CD4-positive, alpha-beta T cell (primary cell): ENCODE data around the gene MRAS. TPM values are rescaled to one million over a fixed set of nuclear protein-coding genes. Genes with fewer than 3 reads are reported as not detected.

ENCODE experiments used
- ATAC-seq: fragments of 200-7000 bp; cut with Tn5 transposase; one replicate; pipeline ENCODE4 v1.10.0; 2022; ENCODE audit warnings: mild to moderate bottlenecking; ENCODE audit not compliant: poor library complexity
- CTCF ChIA-PET: fragments of 350-600 bp; sonication (Branson Sonifier 250); formaldehyde crosslinking; loops from one replicate; lab custom pipeline; 2021; ENCODE audit warnings: antibody characterized with exemption, inconsistent platforms; lab: Charles Lee
- POLR2A ChIA-PET: fragments of 350-600 bp; sonication (Branson Sonifier 250); formaldehyde crosslinking; loops from one replicate; lab custom pipeline; 2021; ENCODE audit warnings: antibody characterized with exemption, inconsistent platforms; lab: Charles Lee
- DNase-seq, 14 experiments: peaks; one replicate each; pipeline ENCODE4 v3.0.0-alpha.2; 2013 to 2020; ENCODE audit warnings: mixed read lengths in 2 of 14
- H3K27ac ChIP-seq, 2 donors: one replicate each; pipeline versions ENCODE4 v1.5.1 to v1.7.0; 2013; ENCODE audit warnings: low read length in 2 of 2, low read depth in 1 of 2, mild to moderate bottlenecking in 1 of 2
- H3K27me3 ChIP-seq, 2 experiments: 1 replicate in 1 of 2; 2 replicates in 1 of 2; pipeline versions ENCODE4 v1.6.1 to v1.7.0; 2013; ENCODE audit warnings: low read length in 2 of 2, control low read depth in 1 of 2, mild to moderate bottlenecking in 1 of 2, moderate library complexity in 1 of 2; ENCODE audit not compliant: insufficient read depth in 2 of 2, control insufficient read depth in 1 of 2
- H3K36me3 ChIP-seq: one replicate; pipeline ENCODE4 v1.6.1; 2013; ENCODE audit warnings: low read length, control low read depth; ENCODE audit not compliant: insufficient read depth
- H3K4me1 ChIP-seq: one replicate; pipeline ENCODE4 v1.6.1; 2013; ENCODE audit warnings: low read length, control low read depth; ENCODE audit not compliant: insufficient read depth
- H3K4me3 ChIP-seq: one replicate; pipeline ENCODE4 v1.5.1; 2013; ENCODE audit warnings: mild to moderate bottlenecking, low read length, moderate library complexity
- H3K9me3 ChIP-seq, 2 experiments: 1 replicate in 1 of 2; 2 replicates in 1 of 2; pipeline versions ENCODE4 v1.6.1 to v1.7.0; 2013; ENCODE audit warnings: low read length in 2 of 2, mild to moderate bottlenecking in 2 of 2, control low read depth in 1 of 2, moderate library complexity in 1 of 2; ENCODE audit not compliant: control insufficient read depth in 1 of 2, insufficient read depth in 1 of 2
- H3K27ac Mint-ChIP-seq: one replicate; pipeline ENCODE4 v1.8.0; 2020; ENCODE audit warnings: mixed read lengths
- H3K27me3 Mint-ChIP-seq: one replicate; pipeline ENCODE4 v1.8.0; 2021; ENCODE audit warnings: mixed read lengths
- H3K36me3 Mint-ChIP-seq: one replicate; pipeline ENCODE4 v1.8.0; 2021; ENCODE audit warnings: low read depth, mixed read lengths
- H3K4me1 Mint-ChIP-seq: one replicate; pipeline ENCODE4 v1.8.0; 2021; ENCODE audit warnings: low read depth, mixed read lengths
- H3K4me3 Mint-ChIP-seq: one replicate; pipeline ENCODE4 v1.8.0; 2020; ENCODE audit warnings: mild to moderate bottlenecking, mixed read lengths
- H3K9me3 Mint-ChIP-seq: one replicate; pipeline ENCODE4 v1.8.0; 2020; ENCODE audit warnings: mixed read lengths
- CTCF ChIP-seq: fragments of 200-600 bp; IDR thresholded peaks from one replicate; pipeline ENCODE4 v1.8.0; 2022; ENCODE audit warnings: antibody characterized with exemption, mild to moderate bottlenecking
- intact Hi-C, 2 experiments: fragments of 100-400 bp; cut with DNase I in 1 of 2; cut with micrococcal nuclease in 1 of 2; formaldehyde crosslinking; loops; one replicate each; pipeline versions ENCODE4 v1.15.1 to v1.9.0; 2023 to 2025; cut with DNase I, micrococcal nuclease
- total RNA-seq, 174 experiments: library from RNA in 2 of 174; stranded (reverse) in 2 of 174; gene quantifications; one replicate each; pipeline ENCODE4 v1.2.3 and lab custom pipeline; 2021 to 2026

MRAS gene
- total RNA-seq, 2 experiments from 2014 or later: 0.45 to 0.47 TPM

- Histone ChIP-seq H3K27ac (no peak overlapping the region), H3K4me3 (no peak overlapping the region), H3K9me3 (peaks cover 19 to 33% of the 10 kb centered on the region in 2 experiments), H3K36me3 (no peaks in the 10 kb centered on the region), H3K4me1 (no peaks in the 10 kb centered on the region), H3K27me3 (no peaks in the 10 kb centered on the region)
- DNase-seq (no peak), ATAC-seq (no peak)
- ChIA-PET CTCF (no interaction called here), POLR2A (no interaction called here)
- H3K36me3 Mint-ChIP-seq: peaks cover 19% of the 10 kb centered on the region
- peaks cover 24% of the 10 kb centered on the region for H3K9me3 Mint-ChIP-seq
- H3K4me1 Mint-ChIP-seq: no peaks in the 10 kb centered on the region
- intact Hi-C loops: no loop called here
- no peak overlapping the region for H3K27ac Mint-ChIP-seq
- no peaks in the 10 kb centered on the region for H3K27me3 Mint-ChIP-seq
- H3K4me3 Mint-ChIP-seq: no peak overlapping the region
- no peak for TF ChIP-seq CTCF
Observed at GRCh38 chr3:138307899-138308298, 40.5 kb upstream of the MRAS start.

GRCh38 chr3:138308783-138309182 is 39.6 kb upstream of the MRAS start:
- Histone ChIP-seq H3K27ac (no peak overlapping the region), H3K9me3 (peaks cover 19 to 33% of the 10 kb centered on the region in 2 experiments), H3K4me1 (no peaks in the 10 kb centered on the region), H3K36me3 (no peaks in the 10 kb centered on the region), H3K27me3 (no peaks in the 10 kb centered on the region), H3K4me3 (no peak overlapping the region)
- Mint-ChIP-seq H3K27ac (no peak overlapping the region), H3K27me3 (no peaks in the 10 kb centered on the region), H3K9me3 (peaks cover 24% of the 10 kb centered on the region), H3K4me3 (no peak overlapping the region), H3K4me1 (no peaks in the 10 kb centered on the region), H3K36me3 (peaks cover 19% of the 10 kb centered on the region)
- ATAC-seq (no peak), DNase-seq (no peak)
- no peak for TF ChIP-seq CTCF
- CTCF ChIA-PET: interaction anchor here (0.7 kb wide), 1 partner anchor 30 kb away, joined by 4 read pairs; no protein-coding TSS in a partner anchor
- POLR2A ChIA-PET: no interaction called here
- intact Hi-C loops: no loop called here

GRCh38 chr3:138310494-138310893 is 37.9 kb upstream of the MRAS start:
- no peaks in the 10 kb centered on the region for H3K4me1 ChIP-seq
- Mint-ChIP-seq H3K27me3 (no peaks in the 10 kb centered on the region), H3K4me3 (no peak overlapping the region), H3K4me1 (no peaks in the 10 kb centered on the region), H3K27ac (no peak overlapping the region), H3K9me3 (peaks cover 24% of the 10 kb centered on the region), H3K36me3 (peaks cover 19% of the 10 kb centered on the region)
- no peaks in the 10 kb centered on the region for H3K36me3 ChIP-seq
- H3K4me3 ChIP-seq: no peak overlapping the region
- H3K27me3 ChIP-seq: no peaks in the 10 kb centered on the region
- no peak overlapping the region for H3K27ac ChIP-seq
- ATAC-seq: no peak
- peaks cover 19 to 33% of the 10 kb centered on the region in 2 experiments for H3K9me3 ChIP-seq
- DNase-seq: no peak
- intact Hi-C loops: no loop called here
- no peak for TF ChIP-seq CTCF
- ChIA-PET POLR2A (no interaction called here), CTCF (no interaction called here)
